NCI-H524 (cell line): ENCODE measurements around the gene AIFM2.

Experiments used
- DNase-seq, 2 experiments: peaks; one replicate each; lab custom pipeline; 2025; lab: John Stamatoyannopoulos, UW

Gene AIFM2

DNA sequence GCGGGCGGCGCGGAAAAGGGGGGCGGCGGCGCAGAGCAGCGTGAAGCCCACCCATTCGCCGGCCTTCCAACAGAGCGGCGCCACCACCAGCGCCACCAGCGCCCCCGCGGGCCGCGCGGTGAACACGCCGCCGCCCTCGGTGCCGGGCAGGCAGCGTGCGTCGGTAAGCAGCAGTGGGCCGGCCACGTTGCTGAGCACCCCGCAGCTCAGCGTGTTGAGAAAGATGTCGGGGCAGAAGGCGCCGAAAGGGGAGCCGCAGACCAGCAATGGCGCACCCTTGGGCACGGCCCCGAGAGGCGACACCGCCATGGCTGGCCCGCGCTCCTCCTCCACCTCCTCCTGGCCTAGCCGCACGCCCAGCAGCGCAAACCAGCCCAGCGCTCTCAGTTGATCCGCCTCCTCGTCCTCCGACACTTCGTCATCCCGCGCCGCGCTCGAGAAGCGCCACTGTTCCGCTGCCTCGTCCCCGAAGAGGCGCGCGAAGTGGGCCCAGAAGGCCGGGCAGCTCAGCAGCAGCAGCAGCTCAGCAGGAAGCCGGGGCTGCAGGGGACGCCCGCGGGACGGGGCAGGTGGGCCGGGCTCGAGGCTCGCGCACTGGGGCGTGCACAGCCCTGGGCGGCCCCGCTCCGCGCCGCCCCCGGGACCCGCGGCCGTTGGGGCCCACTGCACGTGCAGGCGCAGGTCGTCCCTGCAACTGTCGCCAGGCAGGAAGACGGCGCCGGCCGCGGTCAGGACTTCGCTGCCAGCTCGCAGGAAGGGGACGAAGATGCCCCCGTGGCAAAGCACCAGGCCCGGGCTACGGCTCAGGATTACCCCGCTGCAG, 13.3 kb upstream of the AIFM2 start:
- DNase-seq = peak in 1 of 2 experiments; percentile 45

GRCh38 chr10:70145166-70145665, 12.6 kb upstream of the AIFM2 start:
- DNase-seq = no peak

DNA sequence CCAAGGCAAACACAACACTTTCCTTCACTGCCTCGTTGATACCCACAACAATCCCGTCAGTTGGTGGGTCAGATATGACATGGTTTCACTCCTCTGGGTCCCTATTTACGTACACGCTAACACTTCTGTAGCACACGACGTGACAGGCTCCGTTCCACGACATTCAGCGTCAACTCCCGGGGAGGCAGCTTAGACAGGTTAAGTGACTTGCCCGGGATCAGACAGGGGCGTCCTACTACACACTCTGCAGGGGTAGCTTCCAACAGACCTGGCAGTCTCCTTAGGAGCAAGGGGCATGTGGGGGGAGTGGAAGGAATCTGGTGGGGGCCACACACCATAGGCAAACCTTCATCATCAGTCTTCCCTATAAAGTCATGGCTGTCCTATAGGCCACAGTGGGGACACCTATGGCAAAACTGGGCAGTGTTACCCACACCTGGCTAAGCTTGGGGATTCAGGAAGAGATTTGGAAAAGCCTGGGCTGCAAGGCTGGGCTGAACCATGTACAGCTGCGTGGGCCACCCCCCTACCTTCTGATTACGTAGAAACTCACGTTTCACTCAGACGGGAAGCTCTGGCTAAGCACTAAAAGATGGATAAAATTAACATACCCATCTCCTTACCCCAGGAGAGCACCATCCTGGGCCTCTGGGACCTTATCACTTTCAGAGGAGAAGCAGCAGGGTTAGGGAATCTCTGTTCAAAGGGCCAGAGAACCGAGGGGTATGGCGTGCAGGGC, 11.9 kb upstream of the AIFM2 start:
- no peak for DNase-seq

GRCh38 chr10:70142555-70142954, 9.9 kb upstream of the AIFM2 start:
- DNase-seq = no peak

DNA sequence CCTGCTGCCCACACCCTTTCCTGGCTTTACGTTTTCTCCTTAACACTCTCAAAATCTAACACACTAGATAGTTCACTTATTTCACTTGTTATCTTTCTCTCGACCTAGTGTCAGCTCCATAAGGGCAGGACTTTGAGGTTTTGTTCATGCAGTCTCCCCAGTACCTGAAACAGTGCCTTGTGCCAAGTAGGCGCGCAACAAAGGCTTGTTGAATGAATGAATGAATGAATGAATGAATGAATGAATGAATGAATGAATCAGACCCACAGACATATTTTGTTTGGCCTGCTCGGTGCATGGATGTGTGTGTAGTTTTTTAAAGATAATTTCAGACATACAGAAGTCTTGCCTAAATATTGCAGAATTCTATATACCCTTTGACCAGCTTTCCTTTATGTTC, 7.7 kb upstream of the AIFM2 start:
- no peak for DNase-seq

DNA sequence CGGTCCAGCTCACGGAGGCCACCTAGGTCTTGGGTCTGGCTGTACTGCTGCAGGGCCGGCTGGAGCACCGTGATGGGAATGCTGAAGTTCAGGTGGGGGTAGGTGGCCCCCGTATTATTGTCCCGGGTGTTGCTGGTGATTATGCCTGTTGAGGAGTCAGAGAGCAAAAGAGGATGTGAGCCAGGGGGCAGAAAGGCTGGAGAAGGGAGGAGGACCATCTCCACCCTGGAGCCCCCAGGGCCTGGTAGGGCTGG, 7.3 kb upstream of the AIFM2 start:
- DNase-seq = no peak

- DNase-seq = no peak
Observed at GRCh38 chr10:70139151-70139996, 6.7 kb upstream of the AIFM2 start.

GRCh38 chr10:70137927-70138883, 5.6 kb upstream of the AIFM2 start:
- DNase-seq = no peak

DNA sequence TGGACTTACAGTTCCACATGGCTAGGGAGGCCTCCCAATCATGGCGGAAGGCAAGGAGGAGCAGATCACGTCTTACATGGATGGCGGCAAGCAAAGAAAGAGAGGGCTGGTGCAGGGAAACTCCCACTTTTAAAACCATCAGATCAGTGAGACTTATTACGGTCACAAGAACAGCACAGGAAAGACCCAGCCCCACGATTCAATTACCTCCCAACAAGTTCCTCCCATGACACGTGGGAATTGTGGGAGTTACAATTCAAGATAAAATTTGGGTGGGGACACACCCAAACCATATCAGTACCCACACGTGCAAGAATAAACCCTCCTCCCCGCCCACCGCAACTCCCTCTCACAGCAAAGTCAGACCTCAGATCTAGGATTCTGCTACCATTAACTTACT, 4.5 kb upstream of the AIFM2 start:
- DNase-seq = no peak

DNA sequence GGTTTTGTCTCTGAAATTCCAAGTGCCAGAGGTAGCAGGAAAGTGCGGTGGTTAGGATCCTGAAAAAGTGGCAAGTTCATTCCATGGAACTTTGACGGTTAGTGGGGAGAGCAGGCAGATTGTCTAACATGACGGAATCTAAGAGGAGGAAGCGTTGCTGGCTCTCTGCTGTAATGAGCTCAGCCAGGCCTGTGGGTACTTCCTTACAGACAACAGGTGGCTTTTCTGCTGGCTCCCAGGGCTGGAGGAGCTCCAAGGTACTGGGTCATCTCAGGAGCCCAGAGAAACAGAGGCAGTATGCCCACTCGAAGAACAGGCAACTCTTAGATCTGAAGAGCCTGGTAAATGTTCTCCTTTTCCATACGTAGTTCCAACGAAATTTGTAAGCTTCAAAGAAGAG, 3.1 kb upstream of the AIFM2 start:
- no peak for DNase-seq

GRCh38 chr10:70135046-70135445, 2.4 kb upstream of the AIFM2 start:
- DNase-seq = no peak

GRCh38 chr10:70131560-70131937, 1.1 kb downstream of the AIFM2 start:
- DNase-seq = no peak

DNA sequence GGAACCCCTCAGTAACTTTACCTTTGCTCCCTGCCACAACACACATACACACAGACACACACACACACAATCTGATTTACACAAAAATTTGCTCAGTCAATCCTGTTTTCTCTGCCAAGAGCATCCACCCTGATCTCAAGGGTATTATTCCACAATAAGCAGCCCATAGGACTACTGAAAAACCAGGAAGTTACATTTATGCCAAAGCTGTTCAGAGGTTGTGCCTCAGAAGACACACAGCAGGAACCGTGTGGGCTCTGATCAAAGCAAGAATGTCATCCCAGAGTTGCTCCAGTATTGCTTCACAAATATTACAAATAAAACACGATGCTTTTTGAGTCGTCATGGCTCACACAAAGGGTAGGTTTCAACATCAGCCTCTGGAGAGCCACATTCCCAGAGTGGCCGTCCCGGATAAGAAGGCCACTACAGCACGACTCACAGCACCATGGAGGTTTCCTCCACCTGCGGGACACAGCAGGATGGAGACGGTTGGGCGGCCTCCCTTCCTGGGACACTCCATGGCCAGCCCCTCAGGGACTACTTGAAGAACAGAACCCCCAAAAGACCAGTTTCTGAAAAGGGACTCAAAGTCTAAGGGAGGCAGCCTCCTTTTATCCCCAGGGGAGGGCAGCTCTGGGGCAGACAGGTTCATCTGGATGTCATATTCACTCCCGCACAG, 1.6 kb downstream of the AIFM2 start:
- no peak for DNase-seq

- DNase-seq = no peak
Observed at GRCh38 chr10:70126700-70127395, 5.8 kb downstream of the AIFM2 start.

- DNase-seq = no peak
Observed at GRCh38 chr10:70125918-70126552, 6.6 kb downstream of the AIFM2 start.

- no peak for DNase-seq
Observed at GRCh38 chr10:70124918-70125317, 7.7 kb downstream of the AIFM2 start.

DNA sequence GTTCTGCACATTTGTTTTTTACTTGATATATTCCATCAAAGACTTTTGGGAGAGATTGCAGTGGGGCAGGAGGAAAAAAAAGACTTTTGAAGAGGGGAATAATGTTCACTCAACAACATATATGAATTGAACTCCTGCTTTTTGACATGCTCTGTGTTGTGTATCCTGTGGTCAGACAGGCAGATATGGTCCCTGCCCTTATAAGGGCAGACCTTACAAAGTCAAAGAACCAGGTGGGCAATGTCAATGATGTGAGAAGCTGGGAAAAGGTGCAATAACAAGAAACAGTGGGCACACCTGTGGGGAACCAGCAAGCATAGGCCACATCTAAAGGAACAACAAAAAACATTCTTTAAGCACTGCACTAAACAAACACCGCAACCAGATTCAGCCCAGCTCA, 8.2 kb downstream of the AIFM2 start:
- DNase-seq = no peak

DNA sequence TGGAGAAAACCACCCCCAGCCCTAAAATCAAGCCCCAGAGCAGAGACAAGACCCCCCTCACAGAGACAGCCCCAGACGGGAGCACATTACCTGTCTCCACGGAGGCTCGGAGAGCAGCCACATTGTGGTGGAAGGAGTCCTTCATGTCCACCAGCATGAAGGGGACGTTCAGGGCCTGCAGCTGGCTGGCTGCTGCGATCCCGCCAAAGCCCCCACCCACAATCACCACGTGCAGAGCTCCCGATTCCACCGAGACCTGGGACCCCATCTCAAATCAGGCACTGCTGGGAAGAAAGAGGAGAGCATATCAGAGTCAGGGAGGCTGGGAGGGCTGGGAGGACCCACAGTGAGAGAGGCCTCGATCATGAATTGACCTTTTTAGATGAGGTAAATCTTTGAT, 8.8 kb downstream of the AIFM2 start:
- no peak for DNase-seq

DNA sequence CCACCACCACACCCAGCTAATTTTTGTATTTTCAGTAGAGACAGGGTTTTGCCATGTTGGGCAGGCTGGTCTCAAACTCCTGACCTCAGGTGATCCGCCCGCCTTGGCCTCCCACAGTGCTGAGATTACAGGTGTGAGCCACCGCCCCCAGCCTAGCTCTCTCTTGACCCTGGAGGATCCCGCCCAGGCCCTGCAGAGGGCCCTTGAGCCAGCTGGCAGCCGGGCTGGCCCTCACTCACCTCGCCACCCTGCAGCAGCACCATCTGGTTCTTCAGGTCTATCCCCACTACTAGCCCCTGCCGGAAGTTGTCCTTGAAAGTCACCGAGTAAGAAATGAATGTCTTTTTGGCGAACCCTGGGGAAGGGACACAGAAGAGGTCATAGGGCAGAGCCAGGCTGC, 9.5 kb downstream of the AIFM2 start:
- DNase-seq = peak; percentile 14 to 58

DNA sequence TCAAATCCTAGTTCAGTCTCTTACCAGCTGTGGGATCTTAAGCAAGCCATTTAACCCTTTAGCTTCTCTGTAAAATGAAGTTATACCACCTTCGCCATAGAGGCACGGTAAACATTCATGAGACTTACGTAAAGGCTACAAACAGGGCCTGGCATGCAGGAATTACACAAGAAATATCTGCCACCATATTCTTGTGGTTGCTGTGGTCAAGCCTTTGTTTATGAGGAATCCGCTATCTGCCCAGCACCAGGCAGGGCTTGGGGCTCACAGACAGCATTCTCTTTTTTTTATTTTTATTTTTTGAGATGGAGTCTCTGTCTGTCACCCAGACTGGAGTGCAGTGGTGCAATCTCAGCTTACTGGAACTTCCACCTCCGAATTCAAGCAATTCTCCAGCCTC, 9.9 kb downstream of the AIFM2 start:
- no peak for DNase-seq
